HCT116 (cell line): Measurements from ENCODE around the gene INPPL1. TPM values are rescaled to one million over a fixed set of nuclear protein-coding genes. Genes with fewer than 3 reads are reported as not detected.

Experiments
- ATAC-seq: fragments of 200-7000 bp; cut with Tn5 transposase; 2 replicates; pipeline ENCODE4 v1.9.1; 2020; ENCODE audit warnings: mild to moderate bottlenecking, moderate library complexity
- BruUV-seq: library from RNA; stranded (reverse); fragments of 400-500 nt; replicated peaks from 2 replicates; lab custom pipeline; 2021; lab: Mats Ljungman, UMichigan
- CTCF ChIA-PET: fragments of 300-600 bp; sonication (Branson Sonifier 250); formaldehyde crosslinking; loops from one replicate; lab custom pipeline; 2021; ENCODE audit warnings: antibody characterized with exemption; lab: Charles Lee
- POLR2A ChIA-PET: fragments of 300-600, 350-600 bp; sonication (Branson Sonifier 250); formaldehyde crosslinking; loops from one replicate; lab custom pipeline; 2021; ENCODE audit warnings: antibody characterized with exemption; lab: Charles Lee
- RAD21 ChIA-PET, 2 experiments: fragments of 300-600 bp; sonication (Branson Sonifier 250); formaldehyde crosslinking; loops; one replicate each; lab custom pipeline; 2023; ENCODE audit warnings: low total read pairs in 2 of 2; ENCODE audit not compliant: uncharacterized antibody in 2 of 2, unreplicated experiment in 2 of 2, low non-redundant PET in 1 of 2; lab: Charles Lee
- DNase-seq: peaks from one replicate; pipeline ENCODE4 v3.0.0-alpha.2; 2010; ENCODE audit warnings: low read depth, low spot score
- H2AFZ ChIP-seq: fragments of 200-600 bp; shearing (Covaris generic), sonication (generic); 2 replicates; pipeline ENCODE4 v1.6.1; 2017; ENCODE audit warnings: low read depth, mixed run types, mixed read lengths, antibody characterized with exemption, low read length; ENCODE audit not compliant: poor library complexity, severe bottlenecking
- H3K27ac ChIP-seq: 2 replicates; pipeline ENCODE4 v1.5.1; 2012; ENCODE audit warnings: low read depth, low read length
- H3K27me3 ChIP-seq: fragments of 200-600 bp; sonication (generic); 2 replicates; pipeline ENCODE4 v1.6.1; 2016; ENCODE audit warnings: mixed run types, low read length, mixed read lengths; ENCODE audit not compliant: insufficient read depth
- H3K36me3 ChIP-seq, 2 experiments: fragments of 200-500 bp in 1 of 2; fragments of 200-600 bp in 1 of 2; sonication (Bioruptor generic) in 1 of 2; sonication (generic) in 1 of 2; 2 replicates each; pipeline versions ENCODE4 v1.5.1 to v1.6.1; 2014 to 2016; ENCODE audit warnings: low read length in 2 of 2, inconsistent platforms in 1 of 2, mixed read lengths in 1 of 2, mixed run types in 1 of 2; ENCODE audit not compliant: insufficient read depth in 2 of 2, control insufficient read depth in 1 of 2
- H3K4me1 ChIP-seq, 2 experiments: fragments of 200-600 bp in 1 of 2; sonication (generic) in 1 of 2; 2 replicates each; pipeline versions ENCODE4 v1.5.1 to v1.6.1; 2012 to 2017; ENCODE audit warnings: low read length in 2 of 2, inconsistent platforms in 1 of 2, mild to moderate bottlenecking in 1 of 2, mixed read lengths in 1 of 2, mixed run types in 1 of 2, moderate library complexity in 1 of 2; ENCODE audit not compliant: insufficient read depth in 2 of 2, control insufficient read depth in 1 of 2
- H3K4me2 ChIP-seq: fragments of 200-600 bp; sonication (generic); 2 replicates; pipeline ENCODE4 v1.6.1; 2017; ENCODE audit warnings: mixed run types, low read length, mixed read lengths
- H3K4me3 ChIP-seq, 2 experiments: fragments of 200-600 bp in 1 of 2; sonication (generic) in 1 of 2; replicated peaks in 1 of 2; 2 replicates each; pipeline ENCODE4 v1.5.1; 2011 to 2016; ENCODE audit warnings: low read length in 2 of 2, control low read depth in 1 of 2, low read depth in 1 of 2, mild to moderate bottlenecking in 1 of 2, mixed read lengths in 1 of 2, mixed run types in 1 of 2
- H3K79me2 ChIP-seq: fragments of 200-600 bp; sonication (generic); 2 replicates; pipeline ENCODE4 v1.6.1; 2017; ENCODE audit warnings: mild to moderate bottlenecking, mixed run types, low read length, moderate library complexity, mixed read lengths; ENCODE audit not compliant: insufficient read depth
- H3K9ac ChIP-seq: fragments of 200-600 bp; sonication (generic); 2 replicates; pipeline ENCODE4 v1.6.1; 2016; ENCODE audit warnings: low read length, mixed read lengths
- H3K9me2 ChIP-seq: fragments of 200-600 bp; sonication (generic), shearing (Covaris generic); 2 replicates; pipeline ENCODE4 v1.6.1; 2017; ENCODE audit warnings: mixed run types, mild to moderate bottlenecking, moderate library complexity; ENCODE audit not compliant: insufficient read depth
- H3K9me3 ChIP-seq, 2 experiments: fragments of 200-500 bp in 1 of 2; fragments of 200-600 bp in 1 of 2; sonication (Bioruptor generic) in 1 of 2; sonication (generic) in 1 of 2; 2 replicates each; pipeline ENCODE4 v1.6.1; 2014 to 2017; ENCODE audit warnings: low read length in 2 of 2, mixed read lengths in 2 of 2, inconsistent platforms in 1 of 2, low read depth in 1 of 2, mild to moderate bottlenecking in 1 of 2, mixed run types in 1 of 2, moderate library complexity in 1 of 2; ENCODE audit not compliant: control insufficient read depth in 1 of 2, insufficient read depth in 1 of 2
- H4K20me1 ChIP-seq: fragments of 200-600 bp; sonication (generic), shearing (Covaris generic); 2 replicates; pipeline ENCODE4 v1.6.1; 2017; ENCODE audit warnings: mixed run types, mild to moderate bottlenecking, moderate library complexity; ENCODE audit not compliant: insufficient read depth
- CBX3 ChIP-seq: IDR thresholded peaks from 2 replicates; pipeline ENCODE4 v1.6.1; 2012; ENCODE audit warnings: low read depth
- CTCF ChIP-seq, 3 experiments: fragments of 200-600 bp in 1 of 3; sonication (generic) in 1 of 3; IDR thresholded peaks in 2 of 3; conservative IDR thresholded peaks in 1 of 3; 2 replicates each; pipeline ENCODE4 v1.5.1; 2012 to 2017; ENCODE audit warnings: low read depth in 2 of 3, low read length in 2 of 3, antibody characterized with exemption in 1 of 3, borderline replicate concordance in 1 of 3, control low read depth in 1 of 3, mild to moderate bottlenecking in 1 of 3, mixed read lengths in 1 of 3, mixed run types in 1 of 3, moderate library complexity in 1 of 3; ENCODE audit not compliant: insufficient read depth in 1 of 3
- EGR1 ChIP-seq: IDR thresholded peaks from 2 replicates; pipeline ENCODE4 v1.6.1; 2012; ENCODE audit warnings: low read depth
- EZH2 ChIP-seq: fragments of 200-600 bp; sonication (generic); IDR thresholded peaks from 2 replicates; pipeline ENCODE4 v1.6.1; 2017; ENCODE audit warnings: antibody characterized with exemption, mixed run types
- JUND ChIP-seq: IDR thresholded peaks from 2 replicates; pipeline ENCODE4 v1.6.1; 2012
- POLR2A ChIP-seq: IDR thresholded peaks from 2 replicates; pipeline ENCODE4 v1.7.0; 2011; ENCODE audit warnings: borderline replicate concordance; ENCODE audit not compliant: insufficient read depth, insufficient read length; ENCODE audit errors: extremely low read depth
- POLR2AphosphoS5 ChIP-seq: IDR thresholded peaks from 2 replicates; pipeline ENCODE4 v1.6.1; 2011; ENCODE audit warnings: mild to moderate bottlenecking, low read depth, low read length, moderate library complexity
- SP1 ChIP-seq: IDR thresholded peaks from 2 replicates; pipeline ENCODE4 v1.6.1; 2012; ENCODE audit warnings: low read depth
- SRF ChIP-seq: IDR thresholded peaks from 2 replicates; pipeline ENCODE4 v1.6.1; 2012; ENCODE audit warnings: low read depth
- TCF7L2 ChIP-seq: IDR thresholded peaks from 2 replicates; pipeline ENCODE4 v1.7.0; 2011; ENCODE audit warnings: borderline replicate concordance, inconsistent platforms; ENCODE audit not compliant: insufficient read depth, insufficient read length; ENCODE audit errors: extremely low read depth
- YY1 ChIP-seq: IDR thresholded peaks from 2 replicates; pipeline ENCODE4 v1.6.1; 2011; ENCODE audit warnings: low read length, low read depth, moderate library complexity, mild to moderate bottlenecking; ENCODE audit not compliant: insufficient replicate concordance; ENCODE audit errors: extremely low read depth
- ZFX ChIP-seq: fragments of 450-650 bp; IDR thresholded peaks from 2 replicates; pipeline ENCODE4 v1.6.1; 2017
- intact Hi-C: fragments of 100-400 bp; cut with micrococcal nuclease; formaldehyde crosslinking; loops from 2 replicates; pipeline ENCODE4 v1.10.0; 2022
- total RNA-seq: library from RNA; stranded (reverse); gene quantifications from one replicate; pipeline ENCODE4 v1.2.1, GENCODE V29; 2021; ENCODE audit not compliant: unreplicated experiment

The INPPL1 gene
- total RNA-seq, 1 experiment from 2014 or later = 132 TPM

DNA sequence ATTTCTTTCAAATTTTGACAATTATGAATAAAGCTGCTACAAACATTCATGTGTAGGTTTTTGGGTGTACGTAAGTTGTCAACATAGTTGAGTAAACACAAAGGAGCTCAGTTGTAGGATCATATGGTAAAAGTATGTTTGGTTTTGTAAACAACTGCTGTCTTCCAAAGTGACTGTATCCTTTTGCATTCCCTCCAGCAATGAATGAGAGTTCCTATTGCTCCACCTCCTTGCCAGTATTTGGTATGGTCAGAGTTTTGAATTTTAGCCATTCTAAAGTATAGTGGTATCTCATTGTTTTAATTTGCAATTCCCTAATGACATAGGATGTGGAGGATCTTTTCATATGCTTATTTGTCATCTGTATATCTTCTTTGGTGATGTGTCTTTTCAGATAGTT, 47.4 kb downstream of the INPPL1 start:
- DNase-seq (no peak), ATAC-seq (no peak)
- Histone ChIP-seq H3K79me2 (no peaks in the 10 kb centered on the region), H3K4me2 (no peak overlapping the region), H2AFZ (peak overlapping the region; percentile 12), H4K20me1 (no peaks in the 10 kb centered on the region), H3K9me3 (no peaks in the 10 kb centered on the region), H3K27me3 (no peaks in the 10 kb centered on the region), H3K9me2 (no peaks in the 10 kb centered on the region), H3K9ac (no peak overlapping the region), H3K4me3 (no peak overlapping the region), H3K4me1 (peaks cover 0 to 5% of the 10 kb centered on the region in 2 experiments; a peak in 1 of 4 replicates), H3K27ac (no peak overlapping the region), H3K36me3 (no peaks in the 10 kb centered on the region)
- TF ChIP-seq POLR2AphosphoS5 (no peak), ZFX (no peak), JUND (no peak), CTCF (IDR thresholded peaks at IDR 0.05 in 2 of 3, conservative IDR thresholded peaks at IDR 0.05 in 1 of 3; ENCODE audit: borderline replicate concordance in 1 of 3, insufficient read depth in 1 of 3, low read depth in 2 of 3, low read length in 2 of 3) (no peak), EGR1 (no peak), POLR2A (no peak), TCF7L2 (no peak), CBX3 (no peak)
- ChIA-PET POLR2A (no interaction called here), RAD21 (no interaction called here), CTCF (no interaction called here)
- intact Hi-C loops = no loop called here
- no TSS peak for BruUV-seq

DNA sequence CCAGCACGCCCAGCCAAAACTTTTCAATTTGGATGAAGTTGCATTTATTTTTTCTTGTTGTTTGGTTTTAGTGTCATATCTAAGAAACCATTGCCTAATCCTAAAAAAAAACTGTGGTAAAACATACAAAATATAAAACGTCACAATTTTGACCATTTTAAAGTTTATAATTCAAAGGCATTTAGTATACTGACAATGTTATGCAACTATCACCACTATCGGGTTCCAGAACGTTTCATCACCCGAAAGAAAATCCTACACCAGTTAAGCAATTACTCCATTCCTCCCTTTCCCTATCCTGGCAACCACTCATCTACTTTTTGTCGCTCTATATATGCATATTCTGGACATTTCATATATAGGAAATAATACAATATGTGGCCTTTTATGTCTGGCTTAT, 49.9 kb downstream of the INPPL1 start:
- Histone ChIP-seq H2AFZ (no peak overlapping the region), H3K9me3 (no peaks in the 10 kb centered on the region), H3K27ac (no peak overlapping the region), H3K4me1 (peaks cover 3 to 11% of the 10 kb centered on the region in 2 experiments; a peak in 2 of 4 replicates), H3K9me2 (no peaks in the 10 kb centered on the region), H3K36me3 (no peaks in the 10 kb centered on the region), H3K79me2 (no peaks in the 10 kb centered on the region), H4K20me1 (no peaks in the 10 kb centered on the region), H3K4me2 (no peak overlapping the region), H3K9ac (no peak overlapping the region), H3K4me3 (no peak overlapping the region), H3K27me3 (no peaks in the 10 kb centered on the region)
- intact Hi-C loops = no loop called here
- POLR2A ChIA-PET = no interaction called here
- CTCF ChIA-PET = no interaction called here
- ATAC-seq (no peak), DNase-seq (no peak)
- no peak for TF ChIP-seq EZH2
- no peak for TF ChIP-seq SP1
- TF ChIP-seq CTCF (IDR thresholded peaks at IDR 0.05 in 2 of 3, conservative IDR thresholded peaks at IDR 0.05 in 1 of 3; ENCODE audit: borderline replicate concordance in 1 of 3, insufficient read depth in 1 of 3, low read depth in 2 of 3, low read length in 2 of 3) = no peak
- no peak for TF ChIP-seq POLR2AphosphoS5
- TF ChIP-seq SRF = no peak
- TF ChIP-seq YY1 = no peak
- RAD21 ChIA-PET = no interaction called here
- BruUV-seq = no TSS peak
